ENCODE data around the gene ZFYVE28.
A peak's percentile ranks its signal among the peaks of the same experiment; 100 is the strongest.

The ZFYVE28 gene

GRCh38 chr4:2428496-2429213, 10.2 kb upstream of the ZFYVE28 start:
- DNase-seq: no peak

DNA sequence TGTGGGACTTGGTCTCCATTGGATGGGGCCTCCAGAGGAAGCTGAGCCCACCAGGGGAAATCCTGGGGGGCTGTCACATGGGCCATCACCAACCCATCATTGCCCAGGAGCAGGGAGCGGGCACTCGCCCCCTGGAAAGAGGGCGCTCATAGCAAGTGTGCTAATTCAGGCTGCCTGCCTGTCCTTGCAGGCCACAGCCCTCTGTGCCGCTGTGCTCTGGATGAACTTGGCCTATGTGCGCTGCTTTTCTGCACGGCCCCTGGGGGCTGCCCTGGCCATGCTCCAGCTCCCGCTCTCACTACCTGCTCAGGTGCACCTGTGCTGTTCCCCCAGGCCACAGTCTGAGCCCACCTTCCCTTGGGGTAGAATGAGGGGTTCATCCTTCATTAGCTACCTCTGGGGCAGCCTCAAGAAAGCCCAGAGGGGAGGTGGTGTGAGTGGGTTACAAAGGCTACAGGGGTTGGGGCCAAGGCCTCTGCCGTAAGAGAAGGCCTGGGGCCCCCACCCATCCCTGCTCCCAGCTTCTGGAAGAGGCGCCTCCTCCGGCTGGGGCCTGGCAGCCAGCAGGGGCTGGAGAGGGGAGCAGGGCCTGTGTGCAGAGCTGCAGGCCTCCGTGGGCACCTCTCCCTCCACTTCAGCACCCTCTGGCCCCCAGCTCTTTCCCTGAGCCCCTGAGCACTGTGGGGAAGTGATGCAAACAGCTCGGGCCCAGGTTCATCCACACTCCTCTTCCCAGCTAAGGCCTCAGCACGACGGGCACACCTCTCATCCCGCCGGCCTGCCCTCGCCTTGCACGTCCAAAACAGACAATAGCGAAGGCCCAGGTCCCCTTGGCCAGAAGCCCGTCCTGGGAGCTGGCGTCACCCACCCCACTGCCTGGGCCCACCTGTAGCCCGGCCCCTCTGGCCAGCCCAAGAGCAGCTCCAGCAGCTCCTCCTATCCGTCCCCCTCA, 9.2 kb upstream of the ZFYVE28 start:
- DNase-seq: no peak

GRCh38 chr4:2426711-2427275, 8.3 kb upstream of the ZFYVE28 start:
- no peak for DNase-seq

- no peak for DNase-seq
Observed at GRCh38 chr4:2426069-2426397, 7.6 kb upstream of the ZFYVE28 start.

GRCh38 chr4:2425386-2426068, 7.1 kb upstream of the ZFYVE28 start:
- no peak for DNase-seq

GRCh38 chr4:2424581-2424980, 6.1 kb upstream of the ZFYVE28 start:
- no peak for DNase-seq

GRCh38 chr4:2423695-2424094, 5.2 kb upstream of the ZFYVE28 start:
- no peak for DNase-seq

DNA sequence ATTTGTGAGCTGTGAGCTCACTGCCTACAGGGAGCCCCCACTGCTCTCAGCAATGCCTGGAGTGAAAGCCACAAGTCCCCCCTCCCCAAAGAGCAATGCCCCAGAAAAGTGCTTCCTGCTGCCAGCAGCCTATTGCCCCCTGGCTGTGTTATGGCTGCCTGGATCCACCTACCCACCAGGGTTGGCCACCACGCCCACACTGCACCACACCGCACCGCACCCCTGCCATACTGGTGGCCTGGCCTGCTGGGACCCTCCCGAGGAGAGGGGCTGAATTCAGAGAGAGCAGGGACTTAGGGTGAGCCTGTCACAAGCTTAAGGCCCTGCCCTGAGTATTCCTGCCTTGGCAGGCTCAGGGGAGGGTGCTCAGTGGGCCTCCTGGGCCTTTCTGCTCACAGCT, 4.6 kb upstream of the ZFYVE28 start:
- DNase-seq: no peak

- DNase-seq: no peak
Observed at GRCh38 chr4:2421928-2422327, 3.5 kb upstream of the ZFYVE28 start.

- no peak for DNase-seq
Observed at GRCh38 chr4:2419814-2420213, 1.4 kb upstream of the ZFYVE28 start.

GRCh38 chr4:2418650-2419571, 466 bp upstream of the ZFYVE28 start, which contains the start of gene CFAP99:
Gene CFAP99, plus strand, starts transcription at chr4:2418955.
- DNase-seq: peak; percentile 93 to 94

GRCh38 chr4:2417226-2417764, 1.1 kb downstream of the ZFYVE28 start:
- no peak for DNase-seq

DNA sequence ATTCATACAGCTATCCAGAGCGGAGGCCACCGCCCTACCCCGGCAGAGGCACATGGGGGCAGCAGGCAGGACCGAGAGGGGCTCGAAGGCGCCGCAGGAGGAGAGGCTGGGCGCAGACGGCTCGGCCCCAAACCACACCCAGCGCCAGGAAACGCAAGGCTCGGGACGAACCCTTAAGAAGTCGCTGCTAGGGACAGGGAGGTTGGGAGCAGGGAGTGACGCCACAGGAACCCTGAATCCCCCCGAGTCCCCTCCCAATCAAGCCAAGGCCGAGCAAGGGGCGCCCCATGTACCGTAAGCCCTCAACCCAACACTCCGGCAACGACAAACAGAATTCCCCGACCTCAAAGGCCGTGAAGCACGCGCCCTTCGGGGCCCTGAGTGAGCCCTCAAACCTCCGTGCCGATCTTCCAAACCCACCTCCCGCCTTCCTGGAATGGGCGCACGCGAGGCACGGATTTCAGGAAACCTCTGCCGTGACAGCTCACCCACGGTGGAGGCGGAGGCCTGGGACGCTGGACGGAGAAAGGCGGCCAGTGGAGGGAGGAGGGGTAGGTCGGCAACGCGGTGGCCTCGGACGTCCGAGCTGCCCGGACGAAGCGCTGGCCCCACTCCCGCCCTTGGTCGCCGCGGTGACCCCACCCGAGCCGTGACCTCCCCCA, 1.8 kb downstream of the ZFYVE28 start:
- no peak for DNase-seq

DNA sequence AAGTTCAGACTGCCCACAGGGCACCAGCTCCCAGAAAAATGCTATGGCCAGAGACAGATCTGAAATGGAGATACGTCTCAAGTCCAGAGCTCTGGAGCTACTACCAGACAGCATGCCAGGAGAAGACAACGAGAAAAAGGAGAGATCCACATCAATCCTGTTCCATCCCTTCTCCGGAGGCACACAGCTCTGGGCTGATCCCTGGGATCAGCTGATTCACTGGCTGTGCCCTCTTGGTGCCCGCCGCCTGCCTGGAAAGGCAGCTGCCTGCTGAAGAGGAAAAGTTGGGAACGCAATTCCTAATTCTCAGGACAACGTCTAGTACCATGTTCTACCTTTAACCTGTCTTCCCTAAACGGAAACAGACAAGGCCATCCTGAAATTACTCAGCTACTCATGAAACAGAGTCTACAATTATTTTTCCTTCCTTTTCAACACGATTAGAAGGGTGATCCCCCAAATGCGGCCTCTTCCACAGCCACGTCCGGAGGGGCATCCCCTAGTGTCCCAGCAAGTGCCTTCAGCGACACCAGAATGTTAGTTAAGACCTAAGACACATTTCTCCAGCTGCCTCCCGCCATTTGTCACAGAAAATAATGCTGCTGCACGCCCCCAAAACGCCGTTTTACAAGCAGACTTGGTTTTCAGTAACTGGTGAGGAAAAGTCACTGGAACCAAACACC, 2.4 kb downstream of the ZFYVE28 start:
- no peak for DNase-seq

GRCh38 chr4:2415213-2415612, 3.2 kb downstream of the ZFYVE28 start:
- no peak for DNase-seq

GRCh38 chr4:2413821-2414610, 4.4 kb downstream of the ZFYVE28 start:
- no peak for DNase-seq

GRCh38 chr4:2412885-2413716, 5.3 kb downstream of the ZFYVE28 start:
- peak in 1 of 2 experiments; percentile 48 for DNase-seq

DNA sequence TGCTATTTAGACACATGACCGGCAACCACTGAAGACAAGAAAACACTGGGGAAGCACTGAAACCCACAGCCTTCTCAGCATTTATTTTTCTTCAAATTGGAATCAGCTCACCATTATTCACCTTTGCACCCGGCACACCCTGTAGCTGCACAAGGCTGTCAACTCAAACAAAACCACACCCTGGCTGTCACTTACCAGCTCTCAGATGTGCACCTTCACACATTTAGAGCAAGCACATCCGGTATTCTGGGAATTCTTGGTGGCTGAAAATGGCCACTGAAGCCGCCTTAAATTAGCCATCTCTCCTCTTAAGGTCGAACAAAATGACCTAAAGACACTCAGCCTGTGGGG, 5.9 kb downstream of the ZFYVE28 start:
- no peak for DNase-seq
